Activated CD4-positive, alpha-beta memory T cell treated with anti-CD3 and anti-CD28 coated beads, Interleukin-2, amount 10 ng/mL, durations not matched to agents 7 days and 5 days (primary cell): Measurements from ENCODE around the gene DYSF. TPM values are rescaled to one million over a fixed set of nuclear protein-coding genes. Genes with fewer than 3 reads are reported as not detected.
A peak's percentile ranks its signal among the peaks of the same experiment; 100 is the strongest.

Experiments
- CTCF ChIA-PET: fragments of 350-600 bp; sonication (Branson Sonifier 250); formaldehyde crosslinking; loops from one replicate; lab custom pipeline; 2021; ENCODE audit warnings: antibody characterized with exemption, inconsistent platforms; lab: Charles Lee
- POLR2A ChIA-PET: fragments of 350-600 bp; sonication (Branson Sonifier 250); formaldehyde crosslinking; loops from one replicate; lab custom pipeline; 2021; ENCODE audit warnings: antibody characterized with exemption; lab: Charles Lee
- DNase-seq: peaks from one replicate; pipeline ENCODE4 v3.0.0-alpha.2; 2020
- H3K27ac Mint-ChIP-seq: one replicate; pipeline ENCODE4 v1.8.0; 2021; ENCODE audit warnings: mild to moderate bottlenecking, mixed read lengths
- H3K27me3 Mint-ChIP-seq: one replicate; pipeline ENCODE4 v1.8.0; 2021; ENCODE audit warnings: mixed read lengths
- H3K36me3 Mint-ChIP-seq: one replicate; pipeline ENCODE4 v1.8.0; 2021; ENCODE audit warnings: low read depth, mixed read lengths
- H3K4me1 Mint-ChIP-seq: one replicate; pipeline ENCODE4 v1.8.0; 2021; ENCODE audit warnings: mixed read lengths
- H3K4me3 Mint-ChIP-seq: one replicate; pipeline ENCODE4 v1.8.0; 2021; ENCODE audit warnings: mild to moderate bottlenecking, mixed read lengths
- H3K9me3 Mint-ChIP-seq: one replicate; pipeline ENCODE4 v1.8.0; 2021; ENCODE audit warnings: mixed read lengths
- total RNA-seq, 2 experiments: library from RNA; stranded (reverse); gene quantifications; one replicate each; pipeline ENCODE4 v1.2.3, GENCODE V29; 2021

Gene DYSF
- total RNA-seq, 2 experiments from 2014 or later: not detected

- no peak overlapping the region for H3K27ac Mint-ChIP-seq
- peaks cover 12% of the 10 kb centered on the region for H3K27me3 Mint-ChIP-seq
- H3K4me3 Mint-ChIP-seq: no peak overlapping the region
- H3K36me3 Mint-ChIP-seq: no peaks in the 10 kb centered on the region
- H3K4me1 Mint-ChIP-seq: peaks cover 1% of the 10 kb centered on the region
- CTCF ChIA-PET: no interaction called here
- H3K9me3 Mint-ChIP-seq: no peaks in the 10 kb centered on the region
- POLR2A ChIA-PET: no interaction called here
- no peak for DNase-seq
Observed at GRCh38 chr2:71534201-71534600, 80.8 kb downstream of the DYSF start.

- Mint-ChIP-seq H3K4me3 (no peak overlapping the region), H3K4me1 (peaks cover 1% of the 10 kb centered on the region), H3K27ac (no peak overlapping the region), H3K9me3 (no peaks in the 10 kb centered on the region), H3K36me3 (no peaks in the 10 kb centered on the region), H3K27me3 (peaks cover 11% of the 10 kb centered on the region)
- ChIA-PET CTCF (no interaction called here), POLR2A (no interaction called here)
- DNase-seq: no peak
Observed at GRCh38 chr2:71534826-71535225, 81.5 kb downstream of the DYSF start.

GRCh38 chr2:71535526-71535925 is 82.2 kb downstream of the DYSF start:
- H3K27ac Mint-ChIP-seq: no peak overlapping the region
- no peak for DNase-seq
- peaks cover 11% of the 10 kb centered on the region for H3K27me3 Mint-ChIP-seq
- no peaks in the 10 kb centered on the region for H3K36me3 Mint-ChIP-seq
- CTCF ChIA-PET: no interaction called here
- H3K4me3 Mint-ChIP-seq: no peak overlapping the region
- POLR2A ChIA-PET: interaction anchor here (0.7 kb wide), 1 partner anchor 1041 kb away, joined by 3 read pairs; no protein-coding TSS in a partner anchor
- no peaks in the 10 kb centered on the region for H3K9me3 Mint-ChIP-seq
- H3K4me1 Mint-ChIP-seq: peaks cover 1% of the 10 kb centered on the region

GRCh38 chr2:71536226-71536671 is 82.9 kb downstream of the DYSF start:
- H3K4me3 Mint-ChIP-seq: no peak overlapping the region
- POLR2A ChIA-PET: interaction anchor here (0.7 kb wide), 1 partner anchor 1040 kb away, joined by 3 read pairs; no protein-coding TSS in a partner anchor
- no peaks in the 10 kb centered on the region for H3K9me3 Mint-ChIP-seq
- no peaks in the 10 kb centered on the region for H3K36me3 Mint-ChIP-seq
- CTCF ChIA-PET: interaction anchor here (0.8 to 1.2 kb wide), 2 partner anchors 9 to 17 kb away, joined by 3 to 5 read pairs; no protein-coding TSS in a partner anchor
- peaks cover 1% of the 10 kb centered on the region for H3K4me1 Mint-ChIP-seq
- DNase-seq: no peak
- H3K27ac Mint-ChIP-seq: no peak overlapping the region
- H3K27me3 Mint-ChIP-seq: peaks cover 7% of the 10 kb centered on the region

GRCh38 chr2:71538241-71538640 is 84.9 kb downstream of the DYSF start:
- peaks cover 4% of the 10 kb centered on the region for H3K27me3 Mint-ChIP-seq
- no peaks in the 10 kb centered on the region for H3K9me3 Mint-ChIP-seq
- no peak overlapping the region for H3K4me3 Mint-ChIP-seq
- CTCF ChIA-PET: interaction anchor here (1.6 kb wide), 1 partner anchor 239 kb away, joined by 3 read pairs; no protein-coding TSS in a partner anchor
- H3K36me3 Mint-ChIP-seq: no peaks in the 10 kb centered on the region
- DNase-seq: no peak
- no peaks in the 10 kb centered on the region for H3K4me1 Mint-ChIP-seq
- H3K27ac Mint-ChIP-seq: no peak overlapping the region
- POLR2A ChIA-PET: no interaction called here

- Mint-ChIP-seq H3K9me3 (no peaks in the 10 kb centered on the region), H3K36me3 (no peaks in the 10 kb centered on the region), H3K4me1 (no peaks in the 10 kb centered on the region), H3K27ac (no peak overlapping the region), H3K4me3 (no peak overlapping the region), H3K27me3 (peaks cover 2% of the 10 kb centered on the region)
- no peak for DNase-seq
- ChIA-PET POLR2A (no interaction called here), CTCF (interaction anchor here (1.6 kb wide), 1 partner anchor 240 kb away, joined by 3 read pairs; no protein-coding TSS in a partner anchor)
Observed at GRCh38 chr2:71538656-71539265, 85.4 kb downstream of the DYSF start.

- no peaks in the 10 kb centered on the region for H3K36me3 Mint-ChIP-seq
- H3K27ac Mint-ChIP-seq: no peak overlapping the region
- H3K4me1 Mint-ChIP-seq: peaks cover 9% of the 10 kb centered on the region
- H3K27me3 Mint-ChIP-seq: peaks cover 13% of the 10 kb centered on the region
- ChIA-PET POLR2A (no interaction called here), CTCF (interaction anchor here (1.0 kb wide), 1 partner anchor 11 kb away, joined by 3 read pairs; no protein-coding TSS in a partner anchor)
- H3K9me3 Mint-ChIP-seq: no peaks in the 10 kb centered on the region
- no peak for DNase-seq
- no peak overlapping the region for H3K4me3 Mint-ChIP-seq
Observed at GRCh38 chr2:71540818-71541217, 87.5 kb downstream of the DYSF start.

- Mint-ChIP-seq H3K4me1 (peaks cover 9% of the 10 kb centered on the region), H3K36me3 (no peaks in the 10 kb centered on the region), H3K4me3 (no peak overlapping the region), H3K9me3 (no peaks in the 10 kb centered on the region), H3K27ac (no peak overlapping the region), H3K27me3 (peaks cover 17% of the 10 kb centered on the region)
- ChIA-PET POLR2A (no interaction called here), CTCF (interaction anchor here (1.2 to 2.4 kb wide), 5 partner anchors 9 to 605 kb away, joined by 4 to 10 read pairs (median 5); no protein-coding TSS in a partner anchor)
- no peak for DNase-seq
Observed at GRCh38 chr2:71544919-71545571, 91.7 kb downstream of the DYSF start.

GRCh38 chr2:71545572-71546274 is 92.4 kb downstream of the DYSF start:
- ChIA-PET CTCF (interaction anchor here (1.2 to 2.4 kb wide), 5 partner anchors 9 to 604 kb away, joined by 4 to 10 read pairs (median 5); no protein-coding TSS in a partner anchor), POLR2A (no interaction called here)
- H3K4me1 Mint-ChIP-seq: peaks cover 9% of the 10 kb centered on the region
- peaks cover 17% of the 10 kb centered on the region for H3K27me3 Mint-ChIP-seq
- no peaks in the 10 kb centered on the region for H3K36me3 Mint-ChIP-seq
- no peaks in the 10 kb centered on the region for H3K9me3 Mint-ChIP-seq
- no peak overlapping the region for H3K4me3 Mint-ChIP-seq
- DNase-seq: peak; percentile 43
- no peak overlapping the region for H3K27ac Mint-ChIP-seq

- H3K4me1 Mint-ChIP-seq: peaks cover 9% of the 10 kb centered on the region
- H3K27ac Mint-ChIP-seq: no peak overlapping the region
- CTCF ChIA-PET: interaction anchor here (1.2 to 2.4 kb wide), 4 partner anchors 10 to 604 kb away, joined by 4 to 10 read pairs (median 6); no protein-coding TSS in a partner anchor
- no peak overlapping the region for H3K4me3 Mint-ChIP-seq
- POLR2A ChIA-PET: no interaction called here
- no peaks in the 10 kb centered on the region for H3K36me3 Mint-ChIP-seq
- no peak for DNase-seq
- H3K9me3 Mint-ChIP-seq: no peaks in the 10 kb centered on the region
- H3K27me3 Mint-ChIP-seq: peaks cover 17% of the 10 kb centered on the region
Observed at GRCh38 chr2:71546275-71546638, 92.9 kb downstream of the DYSF start.

- H3K9me3 Mint-ChIP-seq: no peaks in the 10 kb centered on the region
- ChIA-PET POLR2A (no interaction called here), CTCF (interaction anchor here (1.8 to 2.4 kb wide), 2 partner anchors 251 to 603 kb away, joined by 6 to 10 read pairs; no protein-coding TSS in a partner anchor)
- H3K36me3 Mint-ChIP-seq: no peaks in the 10 kb centered on the region
- H3K4me3 Mint-ChIP-seq: no peak overlapping the region
- H3K4me1 Mint-ChIP-seq: peaks cover 9% of the 10 kb centered on the region
- H3K27ac Mint-ChIP-seq: no peak overlapping the region
- no peak for DNase-seq
- peaks cover 16% of the 10 kb centered on the region for H3K27me3 Mint-ChIP-seq
Observed at GRCh38 chr2:71546777-71547281, 93.5 kb downstream of the DYSF start.

GRCh38 chr2:71547616-71548285 is 94.4 kb downstream of the DYSF start:
- ChIA-PET CTCF (interaction anchor here (1.0 to 1.3 kb wide), 3 partner anchors 25 to 251 kb away, joined by 3 to 5 read pairs (median 4); no protein-coding TSS in a partner anchor), POLR2A (no interaction called here)
- peaks cover 15% of the 10 kb centered on the region for H3K27me3 Mint-ChIP-seq

More at GRCh38 chr2:71547616-71548285, 94.4 kb downstream of the DYSF start:
- H3K9me3 Mint-ChIP-seq: no peaks in the 10 kb centered on the region
- H3K4me3 Mint-ChIP-seq: no peak overlapping the region
- DNase-seq: no peak
- H3K4me1 Mint-ChIP-seq: peaks cover 9% of the 10 kb centered on the region
- H3K36me3 Mint-ChIP-seq: no peaks in the 10 kb centered on the region
- H3K27ac Mint-ChIP-seq: no peak overlapping the region
